Activated naive CD8-positive, alpha-beta T cell treated with anti-CD3 and anti-CD28 coated beads, Interleukin-2, amount 50 U/mL, for 24 hours (primary cell): ENCODE measurements around the gene DLD.

Experiments used
- ATAC-seq: fragments of 150-1000 bp; cut with Tn5 transposase; one replicate; pipeline ENCODE4 v1.10.0; 2021
- DNase-seq: peaks from one replicate; pipeline ENCODE4 v3.0.0; 2021
- H3K27ac Mint-ChIP-seq: one replicate; pipeline ENCODE4 v1.8.0; 2021; ENCODE audit warnings: mild to moderate bottlenecking, mixed read lengths
- H3K27me3 Mint-ChIP-seq: one replicate; pipeline ENCODE4 v1.8.0; 2021; ENCODE audit warnings: mixed read lengths
- H3K36me3 Mint-ChIP-seq: one replicate; pipeline ENCODE4 v1.8.0; 2021; ENCODE audit warnings: low read depth, mixed read lengths
- H3K4me1 Mint-ChIP-seq: one replicate; pipeline ENCODE4 v1.8.0; 2021; ENCODE audit warnings: mixed read lengths
- H3K4me3 Mint-ChIP-seq: one replicate; pipeline ENCODE4 v1.8.0; 2021; ENCODE audit warnings: mild to moderate bottlenecking, moderate library complexity, mixed read lengths
- H3K9me3 Mint-ChIP-seq: one replicate; pipeline ENCODE4 v1.8.0; 2021; ENCODE audit warnings: mixed read lengths

The DLD gene

DNA sequence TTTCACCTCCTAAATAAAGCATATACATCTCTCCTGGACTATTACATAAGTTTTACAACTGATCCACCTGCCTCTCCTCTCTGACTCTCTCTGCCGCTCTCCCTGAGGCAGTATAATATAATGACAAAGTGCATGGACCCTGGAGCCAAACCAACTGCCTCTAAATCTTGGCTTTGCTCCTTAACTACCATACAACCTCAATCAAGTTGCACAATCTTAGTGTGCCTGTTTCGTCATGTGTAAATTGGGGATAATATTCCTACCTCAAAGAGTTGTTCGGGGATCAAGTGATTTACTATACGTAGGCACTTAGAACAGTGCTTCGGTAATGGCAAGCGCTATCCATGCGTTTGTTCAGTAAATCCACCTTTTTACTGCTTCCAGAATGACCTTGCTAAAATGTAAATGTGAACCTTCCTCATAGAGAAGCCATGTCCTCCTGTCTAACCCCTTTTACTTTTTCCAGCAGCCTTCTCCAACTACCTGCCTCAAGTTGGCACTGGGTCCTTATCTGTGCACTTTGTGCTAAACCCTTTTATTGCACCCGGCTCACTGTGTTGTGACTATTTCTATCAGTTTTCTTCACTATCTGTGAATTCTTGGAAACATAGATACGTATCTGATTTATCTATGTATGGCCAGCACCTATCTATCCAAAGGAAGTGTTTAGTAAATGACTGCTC, 30.6 kb upstream of the DLD start:
- H3K36me3 Mint-ChIP-seq, result no peaks in the 10 kb centered on the region

DNA sequence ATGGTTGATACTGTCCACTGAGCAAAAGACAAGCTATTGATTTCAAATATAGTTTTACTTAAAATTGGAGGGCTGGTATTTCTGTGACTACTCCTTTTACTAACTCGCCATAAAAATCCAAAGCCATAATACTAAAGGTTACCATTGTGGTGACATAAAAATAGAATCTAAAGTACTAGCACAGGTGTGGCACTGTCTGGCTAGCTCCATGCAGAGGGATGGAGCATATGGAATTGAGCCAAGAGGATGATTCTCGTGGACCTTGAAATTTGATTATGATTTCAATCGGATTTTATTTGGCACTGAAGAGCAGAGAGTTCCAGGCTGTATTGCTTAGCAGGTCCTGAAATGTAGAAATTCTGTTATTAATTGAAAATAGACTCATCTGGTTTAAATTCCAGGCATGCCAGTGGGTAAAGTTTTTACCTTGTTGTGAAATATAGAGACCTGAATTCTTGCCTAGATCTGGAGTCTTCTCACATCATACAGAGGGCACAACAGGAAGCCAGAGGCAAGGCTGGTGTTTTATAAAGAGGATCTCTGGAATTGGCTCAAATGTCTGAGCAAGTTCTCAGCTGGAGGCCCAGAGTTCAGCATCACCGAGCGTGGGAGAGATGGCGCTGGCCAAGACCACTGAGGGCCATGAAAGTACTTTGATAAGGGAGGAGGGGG, 29.9 kb upstream of the DLD start:
- no peak overlapping the region for H3K27ac Mint-ChIP-seq
- ATAC-seq (no peak), DNase-seq (no peak)
- H3K4me1 Mint-ChIP-seq, result peaks cover 44% of the 10 kb centered on the region
- no peaks in the 10 kb centered on the region for H3K9me3 Mint-ChIP-seq
- H3K4me3 Mint-ChIP-seq, result no peak overlapping the region
- H3K27me3 Mint-ChIP-seq, result no peaks in the 10 kb centered on the region
- H3K36me3 Mint-ChIP-seq, result no peaks in the 10 kb centered on the region

More for the DNA sequence above, 30.6 kb upstream of the DLD start:
- ATAC-seq, result no peak
- DNase-seq, result no peak
- Mint-ChIP-seq H3K4me3 (no peak overlapping the region), H3K27ac (no peak overlapping the region), H3K27me3 (no peaks in the 10 kb centered on the region), H3K4me1 (peaks cover 39% of the 10 kb centered on the region), H3K9me3 (no peaks in the 10 kb centered on the region)

DNA sequence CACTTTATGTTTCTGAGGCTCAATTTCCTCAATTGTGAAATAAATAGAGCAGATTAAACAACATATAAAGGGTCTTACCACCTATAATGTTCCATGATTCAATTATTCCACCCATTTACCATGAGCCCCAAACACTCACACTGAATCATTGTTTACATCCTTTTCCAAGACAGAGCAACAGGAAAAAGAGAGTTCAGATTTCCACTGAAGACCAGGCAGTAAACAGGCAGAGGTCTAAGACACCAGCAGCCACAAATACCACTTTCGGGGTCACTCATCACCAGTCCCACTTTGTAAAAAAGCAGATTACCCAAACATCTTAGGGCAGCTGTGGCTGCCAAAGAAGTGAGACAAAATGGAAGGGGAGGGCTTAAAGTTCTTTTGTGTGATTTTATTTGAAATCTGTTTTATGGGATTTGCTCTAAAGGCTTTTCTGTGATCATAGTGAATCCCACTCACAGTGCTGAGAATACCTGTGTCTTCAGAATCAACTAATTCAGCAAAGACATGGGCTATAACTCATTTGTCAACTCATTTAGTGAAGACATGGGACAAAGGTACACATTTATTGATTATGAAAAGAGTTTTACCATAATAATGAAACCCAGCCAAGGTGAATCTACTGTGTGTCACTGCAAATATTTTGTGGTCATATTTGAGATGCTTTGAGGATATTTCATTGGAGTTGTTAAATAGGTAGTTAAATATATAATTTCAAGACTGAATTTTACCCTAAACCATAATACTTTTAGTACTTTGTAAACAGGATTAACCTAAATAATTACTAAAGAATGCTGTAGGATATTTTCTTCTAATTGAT, 24.8 kb upstream of the DLD start:
- Mint-ChIP-seq H3K27me3 (no peaks in the 10 kb centered on the region), H3K4me3 (peak overlapping the region; percentile 33), H3K4me1 (peaks cover 23% of the 10 kb centered on the region), H3K27ac (peak overlapping the region; percentile 86), H3K36me3 (no peaks in the 10 kb centered on the region), H3K9me3 (no peaks in the 10 kb centered on the region)
- DNase-seq, result peak; percentile 34
- peak; percentile 89 for ATAC-seq

DNA sequence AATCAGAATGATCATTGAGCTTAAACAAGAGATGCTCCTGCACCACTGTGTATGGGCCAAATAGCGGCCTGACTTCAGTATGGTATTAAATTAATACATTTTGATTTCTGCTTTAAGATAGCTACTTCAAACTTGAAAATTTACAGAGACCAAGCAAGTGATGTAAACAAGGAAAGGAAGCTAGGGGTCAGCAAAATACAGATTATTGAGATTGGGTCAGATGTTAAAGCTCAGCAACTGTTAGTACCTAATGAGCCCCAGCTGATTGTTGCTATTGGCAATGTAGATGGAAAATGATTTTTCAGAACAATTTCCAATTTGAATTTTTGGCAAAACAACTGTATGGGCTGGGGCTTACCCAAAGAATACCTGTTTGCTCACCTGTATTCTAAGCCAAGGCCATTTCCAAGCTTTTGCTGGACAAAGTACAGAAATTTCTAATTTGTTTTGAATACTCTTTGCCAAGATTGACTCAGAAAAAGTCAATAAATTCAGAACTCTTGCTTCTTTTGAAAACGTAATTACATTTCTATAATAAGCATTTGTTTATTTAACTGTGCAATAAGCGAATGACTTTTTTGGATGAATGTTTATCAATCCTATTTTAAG, 23.0 kb upstream of the DLD start:
- no peaks in the 10 kb centered on the region for H3K27me3 Mint-ChIP-seq
- no peak overlapping the region for H3K4me3 Mint-ChIP-seq
- DNase-seq, result no peak
- ATAC-seq, result no peak
- peaks cover 23% of the 10 kb centered on the region for H3K4me1 Mint-ChIP-seq
- no peaks in the 10 kb centered on the region for H3K9me3 Mint-ChIP-seq
- H3K36me3 Mint-ChIP-seq, result no peaks in the 10 kb centered on the region
- no peak overlapping the region for H3K27ac Mint-ChIP-seq

DNA sequence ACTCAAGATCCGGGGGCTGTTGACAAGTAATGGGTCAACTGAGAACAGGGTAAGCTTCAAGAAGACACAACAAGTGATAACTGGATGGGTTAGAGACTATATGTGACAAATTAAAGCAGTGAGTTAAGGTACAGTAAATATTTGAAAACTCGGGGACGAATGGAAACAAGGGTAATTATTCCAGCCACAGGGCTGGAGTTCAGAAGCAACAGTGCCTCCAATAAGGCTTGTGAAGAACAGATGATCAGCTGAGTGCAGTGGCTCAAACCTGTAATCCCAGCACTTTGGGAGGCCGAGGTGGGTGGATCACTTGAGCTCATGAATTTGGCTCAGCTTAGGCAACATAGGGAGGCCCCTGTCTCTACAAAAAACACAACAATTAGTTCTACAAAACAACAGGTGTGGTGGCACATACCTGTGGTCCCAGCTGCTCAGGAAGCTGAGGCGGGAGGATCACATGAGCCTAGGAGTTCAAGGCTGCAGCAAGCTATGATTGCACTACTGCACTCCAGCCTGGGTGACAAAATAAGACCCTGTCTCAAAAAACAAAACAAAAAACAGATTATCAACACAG, 20.5 kb upstream of the DLD start:
- H3K27ac Mint-ChIP-seq, result no peak overlapping the region
- H3K9me3 Mint-ChIP-seq, result no peaks in the 10 kb centered on the region
- no peaks in the 10 kb centered on the region for H3K27me3 Mint-ChIP-seq
- ATAC-seq, result no peak
- no peaks in the 10 kb centered on the region for H3K36me3 Mint-ChIP-seq
- H3K4me3 Mint-ChIP-seq, result no peak overlapping the region
- peaks cover 17% of the 10 kb centered on the region for H3K4me1 Mint-ChIP-seq
- DNase-seq, result no peak

DNA sequence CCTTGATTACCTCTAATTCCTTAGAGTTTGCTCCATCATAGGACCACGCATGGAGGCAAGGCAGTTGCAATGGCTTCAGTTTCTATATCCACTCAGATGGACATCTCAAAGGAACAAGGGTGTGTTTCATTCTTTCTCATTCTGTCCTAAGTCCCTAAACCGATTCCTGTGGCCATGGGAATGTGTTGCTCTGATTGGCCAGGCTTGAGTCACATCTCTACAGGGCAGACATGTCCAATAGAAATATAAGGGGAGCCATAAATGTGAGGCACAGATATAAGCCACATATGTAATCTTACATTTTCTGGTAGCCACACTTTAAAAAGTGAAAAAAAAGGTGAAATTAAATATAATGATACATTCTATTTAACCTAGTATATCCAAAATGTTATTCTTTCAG, 16.9 kb upstream of the DLD start:
- Mint-ChIP-seq H3K4me1 (peaks cover 12% of the 10 kb centered on the region), H3K4me3 (no peak overlapping the region), H3K36me3 (no peaks in the 10 kb centered on the region), H3K27me3 (no peaks in the 10 kb centered on the region), H3K9me3 (no peaks in the 10 kb centered on the region), H3K27ac (no peak overlapping the region)
- no peak for ATAC-seq
- no peak for DNase-seq

DNA sequence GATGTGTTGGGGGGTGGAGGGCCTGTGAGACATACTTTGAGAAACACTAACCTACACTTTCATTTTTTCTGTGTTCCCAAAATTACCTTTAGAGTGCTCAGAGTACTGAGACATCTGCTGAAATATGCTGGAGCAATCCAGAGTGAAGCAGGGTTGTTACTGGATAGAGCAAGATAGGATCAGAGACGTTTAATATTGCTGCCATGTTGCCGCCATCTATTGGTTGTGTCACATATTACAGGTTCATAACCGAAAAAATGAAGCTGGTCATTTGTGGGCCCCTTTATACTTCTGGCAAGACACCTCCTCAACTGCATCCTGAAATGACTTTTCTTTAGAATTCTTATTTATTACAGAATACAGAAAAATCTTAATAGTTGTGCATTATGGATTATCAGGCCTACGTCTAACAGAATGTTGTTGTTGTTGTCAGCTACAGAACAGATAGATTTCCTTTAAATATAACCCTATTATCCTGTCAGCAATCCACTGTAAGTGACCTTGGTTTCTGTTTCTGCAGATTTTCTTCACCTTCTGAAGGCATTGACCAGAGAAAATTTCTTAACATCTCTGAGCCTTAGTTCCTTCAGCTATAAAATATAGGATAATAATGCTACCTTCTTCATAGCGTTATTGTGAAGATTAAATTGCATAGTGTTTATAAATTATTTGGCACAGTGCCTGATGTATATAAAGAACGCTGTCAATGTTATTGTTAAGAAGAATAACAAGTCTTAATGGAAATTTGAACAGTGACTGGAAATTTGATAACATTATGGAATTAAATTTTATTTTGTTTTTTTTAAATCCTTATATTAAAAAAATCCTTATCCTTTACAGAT, 16.2 kb upstream of the DLD start:
- peak; percentile 87 for ATAC-seq
- no peak overlapping the region for H3K4me3 Mint-ChIP-seq
- no peaks in the 10 kb centered on the region for H3K27me3 Mint-ChIP-seq
- H3K36me3 Mint-ChIP-seq, result no peaks in the 10 kb centered on the region
- no peak overlapping the region for H3K27ac Mint-ChIP-seq
- peaks cover 12% of the 10 kb centered on the region for H3K4me1 Mint-ChIP-seq
- DNase-seq, result peak; percentile 32
- no peaks in the 10 kb centered on the region for H3K9me3 Mint-ChIP-seq

DNA sequence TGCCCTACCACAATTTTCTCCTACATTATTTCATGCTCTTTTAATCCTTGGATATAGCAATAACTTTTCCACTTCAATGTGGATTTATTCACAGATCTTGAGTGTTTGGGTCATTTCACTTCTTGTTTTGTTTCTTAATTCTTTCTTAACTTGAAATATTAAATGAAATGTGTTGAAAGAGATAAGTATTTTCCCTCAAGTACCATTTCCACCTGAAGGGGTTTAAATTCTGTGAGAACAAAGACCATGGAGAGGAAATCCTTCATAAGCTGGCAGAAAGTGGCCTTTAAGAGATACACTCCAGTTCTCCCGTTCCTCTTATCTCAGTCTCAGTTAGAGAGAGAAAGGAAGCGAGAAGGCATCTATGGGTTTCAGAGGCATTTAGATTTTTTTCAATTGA, 14.1 kb upstream of the DLD start:
- Mint-ChIP-seq H3K4me3 (no peak overlapping the region), H3K27me3 (no peaks in the 10 kb centered on the region), H3K36me3 (no peaks in the 10 kb centered on the region), H3K4me1 (peaks cover 12% of the 10 kb centered on the region), H3K27ac (no peak overlapping the region), H3K9me3 (no peaks in the 10 kb centered on the region)
- ATAC-seq, result no peak
- DNase-seq, result no peak

DNA sequence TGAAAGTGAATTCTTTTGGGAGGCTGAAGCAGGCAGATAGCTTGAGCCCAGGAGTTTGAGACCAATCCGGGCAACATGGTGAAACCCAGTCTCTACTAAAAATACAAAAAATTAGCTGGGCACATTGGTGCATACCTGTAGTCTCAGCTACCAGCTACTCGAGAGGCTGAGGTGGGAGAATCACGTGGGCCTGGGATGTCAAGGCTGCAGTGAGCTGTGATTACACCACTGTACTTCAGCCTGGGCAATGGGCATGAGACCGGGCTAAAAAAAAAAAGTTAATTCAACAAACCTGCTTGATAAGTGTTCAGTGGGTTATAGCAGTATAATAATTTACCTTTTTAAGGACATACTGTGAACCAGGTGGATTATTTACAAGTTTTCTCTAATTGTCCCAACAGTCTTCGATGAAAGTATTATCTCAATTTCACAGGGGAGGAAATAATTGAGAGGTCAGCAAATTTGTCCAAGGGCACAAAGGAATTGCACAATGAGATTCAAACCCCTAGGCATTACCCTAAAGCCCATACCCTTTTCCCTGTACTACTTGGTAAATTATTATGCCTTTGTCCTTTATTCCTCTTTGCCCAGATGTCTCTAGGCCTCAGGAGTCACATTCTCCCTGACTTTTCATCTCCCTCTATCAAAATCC, 13.1 kb upstream of the DLD start:
- Mint-ChIP-seq H3K9me3 (no peaks in the 10 kb centered on the region), H3K4me1 (peaks cover 12% of the 10 kb centered on the region), H3K27me3 (peaks cover 2% of the 10 kb centered on the region), H3K27ac (no peak overlapping the region), H3K36me3 (no peaks in the 10 kb centered on the region), H3K4me3 (no peak overlapping the region)
- no peak for DNase-seq
- ATAC-seq, result no peak

DNA sequence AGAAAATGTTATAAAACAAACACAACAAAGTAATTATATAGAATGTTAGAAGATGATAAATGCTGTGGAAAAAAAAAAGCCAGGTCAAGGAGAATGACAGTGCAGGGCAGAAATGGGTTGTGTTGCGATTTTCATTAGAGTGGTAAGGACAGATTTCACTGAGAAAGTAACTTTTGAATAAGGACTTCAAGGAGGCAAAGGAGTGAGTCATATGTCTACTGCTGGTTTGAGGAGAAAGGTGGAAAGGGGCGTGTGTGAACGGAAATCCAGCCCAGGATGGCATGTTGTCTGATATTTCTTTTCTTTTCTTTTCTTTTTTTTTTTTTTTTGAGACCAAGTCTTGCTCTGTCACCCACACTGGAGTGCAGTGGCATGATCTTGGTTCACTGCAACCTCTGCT, 12.3 kb upstream of the DLD start:
- Mint-ChIP-seq H3K27ac (no peak overlapping the region), H3K4me1 (peaks cover 12% of the 10 kb centered on the region)

DNA sequence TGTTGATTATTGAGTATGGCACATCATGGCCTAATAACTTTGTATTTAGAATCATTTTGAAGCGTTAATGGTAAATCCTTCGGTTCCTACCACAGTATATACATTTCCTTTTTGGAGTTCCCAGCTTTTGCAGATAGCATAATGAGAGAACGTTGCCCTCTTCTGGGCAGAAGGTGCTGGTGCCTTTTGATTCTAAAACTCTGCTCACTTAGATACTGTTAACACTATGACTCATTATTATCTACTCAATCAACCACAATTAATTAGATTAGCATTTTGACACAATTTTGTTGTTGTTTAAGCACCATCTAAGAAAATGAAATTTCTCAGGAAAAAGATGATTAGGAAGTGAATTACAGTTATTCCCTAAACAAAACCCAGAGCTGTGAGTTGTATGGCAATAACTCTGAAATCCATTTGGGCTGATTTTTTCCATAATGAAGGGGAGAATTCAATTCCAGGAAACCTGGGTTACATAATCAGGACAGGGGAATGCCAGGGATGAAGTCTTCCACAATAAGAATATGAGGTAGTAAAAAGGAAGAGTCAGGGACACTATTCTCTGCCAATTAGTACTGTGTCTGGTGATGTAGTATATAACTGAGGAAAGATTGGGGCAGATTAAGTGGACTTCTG, 11.5 kb upstream of the DLD start:
- Mint-ChIP-seq H3K4me3 (no peak overlapping the region), H3K36me3 (no peaks in the 10 kb centered on the region), H3K9me3 (no peaks in the 10 kb centered on the region), H3K4me1 (peaks cover 9% of the 10 kb centered on the region), H3K27me3 (peaks cover 10% of the 10 kb centered on the region), H3K27ac (no peak overlapping the region)
- ATAC-seq (peak; percentile 67), DNase-seq (peak; percentile 32)

More for the DNA sequence above, 12.3 kb upstream of the DLD start:
- Mint-ChIP-seq H3K4me3 (no peak overlapping the region), H3K36me3 (no peaks in the 10 kb centered on the region), H3K27me3 (peaks cover 6% of the 10 kb centered on the region), H3K9me3 (no peaks in the 10 kb centered on the region)
- no peak for DNase-seq
- ATAC-seq, result no peak

DNA sequence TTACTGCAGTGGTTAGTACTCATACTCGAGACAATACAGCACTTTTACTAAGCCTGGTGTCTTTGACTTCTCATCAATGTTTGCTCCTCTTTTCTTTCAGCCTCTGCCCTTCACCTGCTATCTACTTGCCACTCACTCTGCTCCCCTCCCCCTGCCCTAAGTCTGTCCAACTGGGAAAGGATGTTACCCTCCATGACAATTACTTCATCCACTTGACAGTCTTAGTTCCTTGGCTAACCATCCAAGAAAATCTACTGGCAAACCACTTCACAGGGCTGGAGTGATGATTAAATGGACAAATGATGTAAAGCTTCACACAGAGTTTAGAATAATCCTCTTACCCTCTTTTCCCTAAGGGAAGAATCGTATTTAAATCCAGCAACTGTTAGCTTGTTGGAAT, 8.2 kb upstream of the DLD start:
- Mint-ChIP-seq H3K4me1 (peaks cover 2% of the 10 kb centered on the region), H3K9me3 (no peaks in the 10 kb centered on the region), H3K27ac (no peak overlapping the region), H3K27me3 (peaks cover 17% of the 10 kb centered on the region), H3K4me3 (no peak overlapping the region), H3K36me3 (no peaks in the 10 kb centered on the region)
- DNase-seq (no peak), ATAC-seq (no peak)
